ENCODE results near the gene GZF1.

GZF1 gene

DNA sequence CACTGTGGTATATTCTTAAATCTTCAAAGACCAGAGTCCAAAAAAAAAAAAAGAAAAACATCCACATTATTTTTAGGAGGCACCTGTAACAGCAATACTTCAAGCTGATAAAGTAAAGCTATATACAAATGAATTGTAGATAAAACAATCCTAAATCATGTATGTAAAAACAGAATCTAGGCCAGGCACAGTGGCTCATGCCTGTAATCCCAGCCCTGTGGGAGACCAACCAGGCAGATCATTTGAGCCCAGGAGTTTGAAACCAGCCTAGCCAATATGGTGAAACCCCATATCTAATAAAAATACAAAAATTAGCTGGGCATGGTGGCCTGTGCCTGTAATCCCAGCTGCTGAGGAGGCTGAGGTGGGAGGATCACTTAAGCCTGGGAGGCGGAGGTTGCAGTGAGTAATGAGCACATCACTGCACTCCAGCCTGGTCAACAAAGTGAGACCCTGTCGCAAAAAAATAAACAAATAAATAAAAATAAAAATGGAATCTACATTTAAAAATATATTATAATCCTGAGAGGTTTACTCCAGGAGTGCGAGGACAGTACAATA, 52.0 kb downstream of the GZF1 start:
- no peak for DNase-seq
- TF ChIP-seq GATA1 (IDR thresholded peaks at IDR 0.05; ENCODE audit: low read depth, low read length) (no peak), POLR2A (IDR thresholded peaks at IDR 0.05; ENCODE audit: low read length) (no peak)

DNA sequence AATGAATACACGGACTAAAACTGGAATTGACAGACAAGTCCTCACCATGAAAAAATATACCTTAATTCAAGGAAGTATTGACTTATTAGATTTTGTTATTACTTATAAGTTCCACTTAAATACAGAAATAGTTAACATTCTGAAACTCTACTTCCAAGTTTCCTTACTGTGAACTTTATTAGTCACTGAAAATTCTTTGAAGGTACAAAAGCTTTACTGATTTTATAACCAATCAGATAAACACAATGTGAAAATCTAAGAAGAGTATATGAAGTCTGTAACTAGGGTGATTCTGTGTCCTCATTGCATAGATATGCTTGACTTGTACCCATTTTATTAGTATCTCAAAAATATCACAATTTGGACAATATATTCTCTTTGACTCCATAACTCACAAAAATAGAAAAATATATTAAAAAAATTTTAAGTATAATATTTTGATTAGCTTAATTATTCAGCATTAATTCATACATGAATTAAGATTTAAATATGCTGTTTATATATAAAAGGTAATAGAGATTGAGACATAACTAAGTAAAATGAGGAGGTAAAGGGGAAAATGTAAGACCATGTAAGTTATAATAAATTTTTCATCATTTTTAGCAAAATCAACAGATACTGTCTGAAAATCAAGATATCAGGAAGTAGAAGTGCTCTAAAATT, 52.7 kb downstream of the GZF1 start:
- DNase-seq = no peak
- no peak for TF ChIP-seq GATA1 (IDR thresholded peaks at IDR 0.05; ENCODE audit: low read depth, low read length)
- TF ChIP-seq POLR2A (IDR thresholded peaks at IDR 0.05; ENCODE audit: low read length) = no peak

DNA sequence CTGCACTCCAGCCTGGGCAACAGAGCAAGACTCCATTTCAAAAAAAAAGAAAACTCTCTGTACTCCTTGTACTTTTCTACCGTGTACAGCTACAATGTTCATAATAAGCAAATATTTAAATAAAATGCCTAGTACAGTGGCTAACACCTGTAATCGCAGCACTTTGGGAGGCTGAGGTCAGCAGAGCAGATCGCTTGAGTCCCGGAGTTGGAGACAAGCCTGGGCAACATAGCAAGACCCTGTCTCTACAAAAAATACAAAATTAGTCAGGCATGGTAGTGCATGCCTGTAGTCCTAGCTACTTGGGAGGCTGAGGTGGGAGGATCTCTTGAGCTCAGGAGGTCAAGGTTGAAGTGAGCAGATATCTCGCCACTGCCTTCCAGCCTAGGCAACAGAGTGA, 53.6 kb downstream of the GZF1 start:
- TF ChIP-seq POLR2A (IDR thresholded peaks at IDR 0.05; ENCODE audit: low read length) = no peak
- TF ChIP-seq GATA1 (IDR thresholded peaks at IDR 0.05; ENCODE audit: low read depth, low read length) = no peak
- no peak for DNase-seq

DNA sequence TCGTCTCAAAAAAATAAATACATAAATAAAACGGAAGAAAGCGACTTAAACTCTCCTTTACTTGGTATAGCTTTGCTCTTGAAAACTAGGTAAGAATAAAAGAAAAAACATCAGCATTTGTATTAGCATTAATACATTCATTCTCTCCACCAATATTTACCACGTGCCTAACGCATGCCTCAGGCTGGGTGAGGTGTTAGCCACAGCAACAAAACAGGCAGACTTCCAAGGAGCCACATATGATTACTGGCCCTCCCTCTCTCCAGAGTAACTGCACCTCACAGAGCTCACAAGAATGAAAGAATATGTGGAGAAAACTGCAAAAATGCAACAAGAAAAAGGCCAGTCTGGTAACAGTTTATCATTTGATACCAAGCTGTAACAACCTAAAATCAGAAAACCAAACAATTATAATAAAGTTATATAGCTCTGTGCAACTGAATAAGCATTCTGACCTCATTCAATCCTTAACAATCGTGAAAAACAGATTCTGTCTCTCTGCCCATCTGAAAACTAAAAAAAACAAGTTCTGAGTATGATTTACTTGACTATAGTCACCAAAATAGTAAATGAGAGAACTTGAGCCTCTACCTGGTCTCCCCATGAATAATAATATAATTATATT, 54.1 kb downstream of the GZF1 start:
- DNase-seq = no peak
- TF ChIP-seq GATA1 (IDR thresholded peaks at IDR 0.05; ENCODE audit: low read depth, low read length) (no peak), POLR2A (IDR thresholded peaks at IDR 0.05; ENCODE audit: low read length) (no peak)

DNA sequence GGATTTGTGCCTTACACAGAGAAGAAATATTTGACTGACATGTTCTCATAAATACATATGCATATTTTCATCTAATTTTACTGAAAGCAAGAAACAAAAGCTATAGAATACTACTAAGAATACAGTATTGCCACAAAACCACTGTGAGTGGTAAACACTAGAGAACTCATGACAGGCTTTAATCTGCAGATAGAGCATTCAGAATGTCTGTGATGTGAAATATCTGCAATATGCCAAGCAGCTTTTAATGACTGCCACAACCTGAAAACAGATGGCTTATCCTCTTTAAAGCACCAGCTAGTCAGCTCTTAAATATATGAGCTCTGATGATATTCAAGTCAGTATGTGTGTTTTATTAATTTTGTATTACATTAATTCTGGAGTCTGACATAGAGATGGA, 55.9 kb downstream of the GZF1 start:
- TF ChIP-seq GATA1 (IDR thresholded peaks at IDR 0.05; ENCODE audit: low read depth, low read length) (no peak), POLR2A (IDR thresholded peaks at IDR 0.05; ENCODE audit: low read length) (no peak)

DNA sequence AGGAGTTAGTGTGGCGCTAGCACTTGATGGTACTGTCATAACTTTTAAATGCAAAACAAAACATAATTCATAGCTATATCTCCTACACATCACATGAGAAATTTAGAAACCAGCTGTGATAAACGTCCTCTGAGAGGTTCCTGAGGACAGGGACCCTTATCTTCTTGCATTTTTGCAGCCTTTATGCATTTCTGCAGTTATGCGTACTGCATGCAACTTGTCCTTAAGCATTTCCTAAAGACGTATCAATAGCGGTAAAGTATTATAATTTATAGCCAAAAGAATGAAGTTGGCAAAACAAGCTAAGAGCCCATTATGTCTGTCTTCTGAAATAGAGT, 57.6 kb downstream of the GZF1 start:
- DNase-seq = no peak
- TF ChIP-seq POLR2A (IDR thresholded peaks at IDR 0.05; ENCODE audit: low read length) (no peak), GATA1 (IDR thresholded peaks at IDR 0.05; ENCODE audit: low read depth, low read length) (no peak)

More for the DNA sequence above, 55.9 kb downstream of the GZF1 start:
- DNase-seq = peak; percentile 54 to 69

DNA sequence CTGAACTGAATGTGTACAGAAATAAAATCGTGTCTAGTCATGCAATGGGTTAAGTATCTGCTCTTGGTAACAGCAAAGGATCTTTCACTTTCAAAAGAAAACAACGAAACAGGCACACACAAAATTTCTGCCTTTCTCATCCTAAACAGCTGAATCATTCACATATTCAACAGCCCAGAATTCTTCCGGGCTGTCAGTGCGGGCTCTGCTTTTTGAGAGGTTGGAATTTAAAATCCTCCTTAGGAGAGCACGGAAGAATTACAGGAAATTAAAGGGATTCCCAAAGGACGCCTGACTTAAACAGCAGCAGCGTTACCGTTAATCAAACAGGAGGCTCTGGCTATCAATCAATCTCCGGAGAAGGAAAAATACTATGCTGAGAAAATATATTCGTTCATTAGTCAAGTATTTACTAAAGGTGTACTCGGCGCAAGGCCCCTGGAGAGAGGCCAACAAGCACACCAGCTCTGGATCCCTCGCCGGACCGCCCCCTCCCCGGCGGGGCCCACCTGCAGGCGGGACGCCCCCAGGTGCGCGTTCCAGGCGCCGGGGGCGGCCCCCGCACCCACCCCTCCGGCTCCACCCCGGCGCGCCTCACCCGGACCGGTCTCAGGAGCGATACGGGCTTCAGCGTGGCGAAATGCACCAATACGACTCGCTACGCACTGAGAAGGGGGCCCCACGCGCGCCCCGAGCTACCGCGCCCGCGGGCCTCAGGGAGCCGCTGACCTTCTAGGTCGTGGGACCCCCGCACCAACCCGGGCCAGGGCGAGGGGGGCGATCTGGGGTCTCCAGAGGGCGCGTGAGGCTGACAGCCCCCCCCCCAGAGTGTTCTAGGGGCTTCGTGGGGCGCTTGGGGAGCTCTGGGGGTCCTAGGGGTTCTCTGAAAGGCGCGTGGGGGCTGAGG, 58.3 kb downstream of the GZF1 start:
- DNase-seq = peak; percentile 79 to 85
- TF ChIP-seq GATA1 (IDR thresholded peaks at IDR 0.05; ENCODE audit: low read depth, low read length) (no peak), POLR2A (IDR thresholded peaks at IDR 0.05; ENCODE audit: low read length) (peak; percentile 32)

DNA sequence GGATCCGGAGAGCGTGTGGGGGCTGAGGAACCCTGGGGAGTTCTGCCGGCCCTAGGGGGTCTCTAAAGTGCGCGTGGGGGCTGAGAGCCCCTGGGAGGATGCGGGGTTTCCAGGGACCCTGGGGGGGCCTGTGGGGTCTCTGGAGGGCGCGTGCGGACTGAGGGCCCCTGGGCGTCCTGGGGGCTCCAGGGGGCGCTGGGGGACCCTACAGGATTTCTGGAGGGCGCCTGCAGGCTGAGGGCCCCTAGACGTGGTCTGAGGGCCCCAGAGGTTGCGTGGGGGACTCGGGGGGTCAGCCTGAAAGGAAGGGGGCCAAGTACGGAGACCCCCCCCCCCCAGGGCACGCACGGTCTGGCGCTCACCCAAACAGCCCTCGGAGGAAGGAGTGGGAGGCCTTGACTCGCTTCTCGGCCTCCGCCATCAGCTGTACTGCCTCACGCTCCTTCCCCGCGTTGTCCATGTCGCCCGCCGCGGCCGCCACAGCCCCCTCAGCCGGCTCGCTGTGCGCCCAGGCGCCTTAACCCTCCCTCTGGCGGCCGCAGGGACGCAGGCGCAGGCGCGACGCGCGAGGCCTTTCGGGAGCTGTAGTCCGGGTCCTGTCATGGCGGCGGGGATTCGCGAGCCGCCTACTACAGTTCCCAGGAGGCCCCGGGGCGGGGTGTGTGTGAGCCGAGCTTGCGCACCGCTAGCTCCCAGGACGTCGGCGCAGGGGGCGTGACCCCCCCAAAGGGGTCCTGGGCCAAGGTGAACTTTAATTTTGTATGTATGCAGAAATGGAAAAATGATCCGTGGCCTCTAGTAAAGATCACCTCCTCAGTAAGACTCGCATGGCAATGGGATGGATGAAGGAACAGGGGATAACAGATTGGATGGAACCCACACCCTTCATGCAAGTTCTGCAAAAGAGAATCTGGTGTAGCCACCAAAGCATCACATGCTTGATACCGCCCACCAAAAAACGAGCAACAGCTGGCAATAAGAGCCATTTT, 59.3 kb downstream of the GZF1 start, which contains the start of gene NAPB:
Gene NAPB (minus strand): TSS at position 546 of the 989 bp plus-strand sequence. CDS start 86 bp downstream, at position 460.
- no peak for TF ChIP-seq GATA1 (IDR thresholded peaks at IDR 0.05; ENCODE audit: low read depth, low read length)
- peak; percentile 86 for TF ChIP-seq POLR2A (IDR thresholded peaks at IDR 0.05; ENCODE audit: low read length)
- peak; percentile 93 to 96 for DNase-seq
